GM21381 (cell line): ENCODE data around the gene NMT1.
"Not testable (repeated sequence)": the region's sequence is repeated elsewhere in the genome, so short reads cannot be mapped to it uniquely, and the experiment has no call there.

ENCODE experiments used
- ATAC-seq: cut with Tn5 transposase; IDR thresholded peaks from one replicate; pipeline ENCODE4 v1.9.1; 2021; ENCODE audit warnings: mild to moderate bottlenecking, moderate library complexity; ENCODE audit not compliant: unreplicated experiment

The NMT1 gene

GRCh38 chr17:45036691-45037090 is 24.4 kb upstream of the NMT1 start:
- ATAC-seq = no peak

GRCh38 chr17:45038728-45039634 is 22.1 kb upstream of the NMT1 start:
- no peak for ATAC-seq

GRCh38 chr17:45040459-45040858 is 20.7 kb upstream of the NMT1 start:
- ATAC-seq = no peak

GRCh38 chr17:45042346-45043120 is 18.6 kb upstream of the NMT1 start:
- no peak for ATAC-seq

- no peak for ATAC-seq
These were observed 17.1 kb upstream of the NMT1 start for GRCh38 chr17:45043813-45044540.

GRCh38 chr17:45046537-45047125 is 14.5 kb upstream of the NMT1 start:
- no peak for ATAC-seq

- no peak for ATAC-seq
These were observed 12.1 kb upstream of the NMT1 start for GRCh38 chr17:45048795-45049563.

- ATAC-seq = peak; percentile 12
These were observed 10.5 kb upstream of the NMT1 start for GRCh38 chr17:45050481-45051059.

GRCh38 chr17:45051060-45051719 is 9.9 kb upstream of the NMT1 start, which contains the start of gene DCAKD:
DCAKD (minus strand) TSS chr17:45051632; CDS start chr17:45034885, 16,747 bp downstream.
- ATAC-seq = peak; percentile 95

GRCh38 chr17:45051720-45052051 is 9.4 kb upstream of the NMT1 start:
- not testable (repeated sequence) for ATAC-seq

- no peak for ATAC-seq
These were observed 8.9 kb upstream of the NMT1 start for GRCh38 chr17:45052052-45052772.

GRCh38 chr17:45060382-45060796 is 728 bp upstream of the NMT1 start:
- ATAC-seq = no peak

- no peak for ATAC-seq
These were observed 589 bp downstream of the NMT1 start for GRCh38 chr17:45061606-45062205.

GRCh38 chr17:45063198-45063597 is 2.1 kb downstream of the NMT1 start:
- no peak for ATAC-seq

GRCh38 chr17:45067637-45068036 is 6.5 kb downstream of the NMT1 start:
- no peak for ATAC-seq

GRCh38 chr17:45070001-45070400 is 8.9 kb downstream of the NMT1 start:
- ATAC-seq = no peak

- ATAC-seq = no peak
These were observed 9.7 kb downstream of the NMT1 start for GRCh38 chr17:45070809-45071208.

GRCh38 chr17:45073414-45074070 is 12.4 kb downstream of the NMT1 start:
- no peak for ATAC-seq
